HFF-Myc (cell line): ENCODE data around the gene NHS.

Source experiments
- DNase-seq: peaks from one replicate; pipeline ENCODE4 v3.0.0-alpha.2; 2011; ENCODE audit warnings: low read depth; ENCODE audit errors: extremely low read depth
- H3K4me3 ChIP-seq: replicated peaks from 2 replicates; pipeline ENCODE4 v1.5.1; 2011; ENCODE audit warnings: low read depth, mild to moderate bottlenecking, control low read depth, low read length
- TF ChIP-seq, protein P1 (sequence below): IDR thresholded peaks from 2 replicates; pipeline ENCODE4 v1.5.1; 2012; ENCODE audit warnings: mild to moderate bottlenecking, low read depth, low read length, control low read depth; ENCODE audit errors: missing control alignments

Gene NHS

DNA sequence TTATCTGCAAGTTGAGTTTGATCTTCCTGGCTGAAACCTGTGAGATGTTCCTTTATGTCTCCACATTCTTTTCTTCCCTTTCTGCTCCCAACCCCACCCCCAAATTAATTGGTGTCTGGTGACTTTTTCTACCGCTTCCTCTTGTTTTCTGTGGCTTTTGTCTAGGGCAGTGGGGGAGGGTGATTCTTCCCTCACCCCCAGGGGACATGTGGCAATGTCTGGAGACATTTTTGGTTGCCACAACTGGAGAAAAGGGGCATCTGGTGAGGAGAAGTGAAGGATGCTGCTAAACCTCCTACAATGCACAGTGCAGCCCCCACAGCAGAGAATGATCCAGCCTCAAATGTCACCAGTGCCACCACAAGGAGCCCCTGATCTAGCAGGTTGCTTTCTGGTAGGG lies 152.9 kb downstream of the NHS start:
- TF ChIP-seq, protein P1, sequence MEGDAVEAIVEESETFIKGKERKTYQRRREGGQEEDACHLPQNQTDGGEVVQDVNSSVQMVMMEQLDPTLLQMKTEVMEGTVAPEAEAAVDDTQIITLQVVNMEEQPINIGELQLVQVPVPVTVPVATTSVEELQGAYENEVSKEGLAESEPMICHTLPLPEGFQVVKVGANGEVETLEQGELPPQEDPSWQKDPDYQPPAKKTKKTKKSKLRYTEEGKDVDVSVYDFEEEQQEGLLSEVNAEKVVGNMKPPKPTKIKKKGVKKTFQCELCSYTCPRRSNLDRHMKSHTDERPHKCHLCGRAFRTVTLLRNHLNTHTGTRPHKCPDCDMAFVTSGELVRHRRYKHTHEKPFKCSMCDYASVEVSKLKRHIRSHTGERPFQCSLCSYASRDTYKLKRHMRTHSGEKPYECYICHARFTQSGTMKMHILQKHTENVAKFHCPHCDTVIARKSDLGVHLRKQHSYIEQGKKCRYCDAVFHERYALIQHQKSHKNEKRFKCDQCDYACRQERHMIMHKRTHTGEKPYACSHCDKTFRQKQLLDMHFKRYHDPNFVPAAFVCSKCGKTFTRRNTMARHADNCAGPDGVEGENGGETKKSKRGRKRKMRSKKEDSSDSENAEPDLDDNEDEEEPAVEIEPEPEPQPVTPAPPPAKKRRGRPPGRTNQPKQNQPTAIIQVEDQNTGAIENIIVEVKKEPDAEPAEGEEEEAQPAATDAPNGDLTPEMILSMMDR, result no peak
- no peak overlapping the region for H3K4me3 ChIP-seq
- DNase-seq, result no peak

DNA sequence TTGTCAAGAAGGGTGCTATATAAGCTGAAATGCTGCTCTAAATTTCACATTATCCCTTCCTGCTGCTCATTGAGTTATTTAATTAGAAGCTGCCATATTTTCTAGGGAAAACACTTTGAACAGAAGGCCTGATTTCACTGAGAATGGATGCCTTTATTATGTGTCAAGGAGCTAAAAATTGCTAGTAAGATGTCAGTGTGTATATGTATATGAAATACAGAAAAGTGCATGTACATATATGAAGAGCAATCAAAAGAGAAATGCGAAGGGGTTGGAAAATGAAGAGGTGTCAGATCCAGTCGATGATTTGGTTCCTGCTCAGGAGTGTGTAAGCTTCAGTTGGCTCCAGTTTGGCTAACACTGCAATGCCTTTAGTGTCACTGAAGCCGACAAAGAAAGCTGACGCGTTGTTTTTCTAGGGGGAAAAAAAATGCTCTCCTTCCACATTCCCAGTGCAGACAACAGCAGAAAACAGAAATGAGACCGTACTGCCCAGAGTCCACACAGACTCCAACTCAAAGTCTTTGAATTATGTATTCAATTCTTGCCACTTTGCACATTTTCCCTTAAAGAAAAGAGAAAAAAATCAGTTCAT lies 154.2 kb downstream of the NHS start:
- TF ChIP-seq, protein P1, result no peak
- H3K4me3 ChIP-seq, result no peak overlapping the region
- no peak for DNase-seq

DNA sequence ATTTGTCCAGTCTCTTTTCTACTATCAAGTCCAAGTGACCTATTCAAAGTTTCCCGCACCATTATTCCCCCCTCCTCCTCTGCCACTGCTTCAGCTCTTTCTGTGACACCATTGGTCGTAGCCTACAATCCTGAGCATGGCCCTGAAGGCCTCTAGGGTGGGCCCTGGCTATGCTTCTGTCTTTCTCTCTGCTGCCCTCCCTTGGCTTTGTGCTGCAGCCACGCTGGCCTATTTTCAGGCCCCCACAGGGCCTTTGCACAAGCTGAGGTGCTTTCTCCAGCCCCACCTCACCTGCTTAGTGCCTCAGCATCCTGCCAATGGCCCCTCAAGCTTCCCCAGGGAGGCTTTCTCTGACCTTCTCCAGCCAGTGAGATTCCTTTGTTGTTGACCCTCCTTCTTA lies 156.5 kb downstream of the NHS start:
- no peak for DNase-seq
- no peak overlapping the region for H3K4me3 ChIP-seq
- TF ChIP-seq, protein P1, result no peak

DNA sequence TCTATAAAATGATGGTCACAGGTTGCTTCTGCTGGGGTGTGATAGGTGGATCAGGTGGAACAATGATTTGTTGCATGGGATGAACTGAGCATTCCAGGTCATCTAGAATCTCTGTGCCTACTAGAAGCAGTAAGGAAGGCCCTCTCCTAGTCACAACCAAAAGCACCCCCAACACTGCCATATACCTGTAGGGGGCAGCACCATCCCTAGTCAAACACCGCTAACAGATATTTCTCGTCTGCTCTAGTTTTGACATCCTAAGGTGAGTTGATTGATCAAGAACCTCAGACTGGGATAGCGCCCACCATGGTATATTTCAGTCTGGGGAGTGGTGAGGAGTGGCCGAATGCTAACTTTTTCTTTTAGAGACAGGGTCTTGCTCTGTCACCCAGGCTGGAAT lies 160.2 kb downstream of the NHS start:
- H3K4me3 ChIP-seq, result no peak overlapping the region
- TF ChIP-seq, protein P1, result peak; percentile 46
- DNase-seq, result no peak

DNA sequence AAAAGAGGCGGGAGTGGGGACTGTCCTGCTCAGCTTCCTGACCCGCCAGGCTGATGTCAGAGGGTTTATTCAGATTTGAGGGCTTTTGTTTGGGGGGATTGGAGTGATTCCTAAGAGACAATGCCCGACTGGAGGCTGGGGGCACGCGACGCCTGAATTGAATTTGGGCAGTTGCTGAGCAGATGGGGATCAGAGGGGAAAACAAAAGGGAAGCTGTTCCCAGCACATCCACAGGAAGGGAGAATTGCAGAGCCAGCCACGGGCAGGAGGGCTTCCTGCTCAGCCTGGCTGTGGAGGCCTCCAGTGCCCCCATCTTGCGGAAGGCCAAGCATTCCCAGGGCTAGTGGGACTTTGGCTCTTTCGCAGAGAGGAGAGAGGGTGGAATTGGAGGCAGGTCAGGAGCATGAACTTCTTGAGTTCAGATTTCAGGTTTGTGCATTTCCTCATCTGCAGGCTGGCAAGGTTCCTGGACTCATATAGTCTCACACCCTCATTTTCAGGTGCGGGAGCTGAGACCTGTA lies 162.8 kb downstream of the NHS start:
- TF ChIP-seq, protein P1, result no peak
- H3K4me3 ChIP-seq, result no peak overlapping the region
- DNase-seq, result no peak

DNA sequence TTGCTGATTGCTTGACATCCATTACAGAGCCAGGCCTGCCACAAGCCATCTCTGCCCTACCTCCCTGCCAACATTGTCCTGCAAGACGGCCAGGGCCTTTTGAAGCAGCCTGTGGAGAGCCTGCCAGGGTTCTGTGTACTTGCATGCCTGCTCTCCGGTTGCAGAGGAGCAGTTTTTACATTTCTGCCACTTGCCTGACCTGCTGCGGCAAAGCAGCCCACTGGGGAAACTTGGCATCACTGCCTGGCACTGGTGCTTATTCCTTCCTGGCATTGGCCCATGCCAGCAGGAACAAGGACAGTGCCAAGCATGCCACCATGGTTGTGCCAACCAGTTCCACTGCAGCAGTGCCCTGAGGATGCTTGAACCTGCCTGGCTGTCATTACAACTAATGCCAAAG lies 167.1 kb downstream of the NHS start:
- no peak overlapping the region for H3K4me3 ChIP-seq
- TF ChIP-seq, protein P1, result no peak
- no peak for DNase-seq

DNA sequence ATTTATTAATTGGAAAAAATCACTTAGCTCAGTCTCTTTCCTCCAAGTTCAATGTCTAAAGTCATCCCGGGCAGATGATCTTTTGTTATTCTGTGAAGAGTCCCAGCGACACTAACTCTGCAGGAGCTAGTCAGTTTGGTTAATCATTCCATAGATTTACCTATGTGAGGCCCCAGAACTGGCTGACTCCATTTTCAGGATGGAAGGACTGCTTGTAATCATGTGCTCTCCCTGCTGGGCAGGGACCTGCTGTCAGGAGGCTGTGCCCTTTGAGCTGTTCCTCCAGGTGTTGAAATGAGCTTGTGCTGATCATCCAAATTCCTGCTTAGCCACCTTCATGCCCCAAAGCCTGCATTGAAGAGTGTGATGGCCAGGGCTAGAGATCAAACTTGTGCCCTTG lies 169.8 kb downstream of the NHS start:
- TF ChIP-seq, protein P1, result no peak
- no peak for DNase-seq

More for the DNA sequence above, 169.8 kb downstream of the NHS start:
- H3K4me3 ChIP-seq, result no peak overlapping the region
